H9 (cell line): ENCODE data around the gene TMEM183A. TPM values are rescaled to one million over a fixed set of nuclear protein-coding genes. Genes with fewer than 3 reads are reported as not detected.

ENCODE experiments used
- DNase-seq: peaks from one replicate; pipeline ENCODE4 v3.0.0-alpha.2; 2017
- H2AFZ ChIP-seq: one replicate; pipeline ENCODE4 v1.6.1; 2013; ENCODE audit warnings: mild to moderate bottlenecking, low read length, control low read depth, moderate library complexity
- H2AK5ac ChIP-seq: 2 replicates; pipeline ENCODE4 v1.6.1; 2013; ENCODE audit warnings: low read length, control low read depth, mixed read lengths; ENCODE audit not compliant: insufficient read length
- H2BK120ac ChIP-seq: one replicate; pipeline ENCODE4 v1.6.1; 2013; ENCODE audit warnings: low read depth, mild to moderate bottlenecking, low read length, control low read depth, inconsistent platforms; ENCODE audit not compliant: poor library complexity, severe bottlenecking
- H2BK12ac ChIP-seq: 2 replicates; pipeline ENCODE4 v1.6.1; 2013; ENCODE audit warnings: low read length, control low read depth, mixed read lengths, low read depth; ENCODE audit not compliant: insufficient read length
- H2BK15ac ChIP-seq: 2 replicates; pipeline ENCODE4 v1.6.1; 2013; ENCODE audit warnings: low read depth, low read length, control low read depth
- H2BK20ac ChIP-seq: one replicate; pipeline ENCODE4 v1.6.1; 2013; ENCODE audit warnings: low read depth, mild to moderate bottlenecking, low read length, control low read depth, inconsistent platforms; ENCODE audit not compliant: poor library complexity, severe bottlenecking
- H2BK5ac ChIP-seq: 2 replicates; pipeline ENCODE4 v1.6.1; 2013; ENCODE audit warnings: low read length, control low read depth, mixed read lengths; ENCODE audit not compliant: insufficient read length
- H3K14ac ChIP-seq: 2 replicates; pipeline ENCODE4 v1.6.1; 2013; ENCODE audit warnings: low read length, control low read depth; ENCODE audit not compliant: insufficient read depth
- H3K18ac ChIP-seq: 2 replicates; pipeline ENCODE4 v1.6.1; 2013; ENCODE audit warnings: low read depth, mild to moderate bottlenecking, mixed read lengths, low read length, control low read depth; ENCODE audit not compliant: insufficient read length
- H3K23ac ChIP-seq: 2 replicates; pipeline ENCODE4 v1.6.1; 2013; ENCODE audit warnings: low read length, control low read depth, mixed read lengths, low read depth; ENCODE audit not compliant: insufficient read length
- H3K23me2 ChIP-seq: 2 replicates; pipeline ENCODE4 v1.6.1; 2013; ENCODE audit warnings: low read depth, mild to moderate bottlenecking, mixed read lengths, low read length, control low read depth; ENCODE audit not compliant: insufficient read length, poor library complexity, severe bottlenecking
- H3K27ac ChIP-seq: 2 replicates; pipeline ENCODE4 v1.5.1; 2013; ENCODE audit warnings: low read length, control low read depth, mixed read lengths, low read depth; ENCODE audit not compliant: insufficient read length
- H3K27me3 ChIP-seq: 2 replicates; pipeline ENCODE4 v1.6.1; 2013; ENCODE audit warnings: low read length, control low read depth, inconsistent platforms; ENCODE audit not compliant: insufficient read depth
- H3K4ac ChIP-seq: 2 replicates; pipeline ENCODE4 v1.6.1; 2013; ENCODE audit warnings: low read depth, mild to moderate bottlenecking, control low read depth, inconsistent platforms, low read length, moderate library complexity
- H3K4me1 ChIP-seq: 2 replicates; pipeline ENCODE4 v1.6.1; 2013; ENCODE audit warnings: low read length, control low read depth, inconsistent platforms; ENCODE audit not compliant: insufficient read depth
- H3K4me2 ChIP-seq: 2 replicates; pipeline ENCODE4 v1.6.1; 2013; ENCODE audit warnings: low read length, control low read depth, mixed read lengths; ENCODE audit not compliant: insufficient read length, insufficient read depth
- H3K56ac ChIP-seq: 2 replicates; pipeline ENCODE4 v1.6.1; 2013; ENCODE audit warnings: low read depth, mild to moderate bottlenecking, mixed read lengths, low read length, control low read depth; ENCODE audit not compliant: insufficient read length
- H3K79me1 ChIP-seq: 2 replicates; pipeline ENCODE4 v1.6.1; 2013; ENCODE audit warnings: low read depth, mild to moderate bottlenecking, moderate library complexity, low read length, control low read depth, inconsistent platforms; ENCODE audit not compliant: insufficient read depth, poor library complexity, severe bottlenecking
- H3K79me2 ChIP-seq: 2 replicates; pipeline ENCODE4 v1.6.1; 2013; ENCODE audit warnings: low read length, control low read depth, inconsistent platforms; ENCODE audit not compliant: insufficient read depth
- H3K9ac ChIP-seq: 2 replicates; pipeline ENCODE4 v1.6.1; 2013; ENCODE audit warnings: low read length, control low read depth, mixed read lengths; ENCODE audit not compliant: insufficient read length; ENCODE audit errors: extremely low read depth
- H3K9me3 ChIP-seq: one replicate; pipeline ENCODE4 v1.6.1; 2013; ENCODE audit warnings: low read depth, low read length, inconsistent platforms; ENCODE audit not compliant: control insufficient read depth
- H3T11ph ChIP-seq: one replicate; pipeline ENCODE4 v1.6.1; 2013; ENCODE audit warnings: mild to moderate bottlenecking, low read length, control low read depth, inconsistent platforms
- H4K20me1 ChIP-seq: one replicate; pipeline ENCODE4 v1.6.1; 2013; ENCODE audit not compliant: control insufficient read depth, insufficient read length, insufficient read depth
- H4K5ac ChIP-seq: 2 replicates; pipeline ENCODE4 v1.6.1; 2013; ENCODE audit warnings: low read depth, mild to moderate bottlenecking, mixed read lengths, low read length, control low read depth; ENCODE audit not compliant: insufficient read length
- H4K8ac ChIP-seq: replicated peaks from 2 replicates; pipeline ENCODE4 v1.6.1; 2013; ENCODE audit warnings: low read length, control low read depth, mixed read lengths, low read depth; ENCODE audit not compliant: insufficient read length
- H4K91ac ChIP-seq: 2 replicates; pipeline ENCODE4 v1.6.1; 2013; ENCODE audit warnings: low read depth, mild to moderate bottlenecking, moderate library complexity, mixed read lengths, low read length, control low read depth; ENCODE audit not compliant: insufficient read length
- H3K27ac Mint-ChIP-seq, 3 experiments: 2 replicates in 2 of 3; 3 replicates in 1 of 3; pipeline ENCODE4 v1.8.0; 2020 to 2021; ENCODE audit warnings: mixed read lengths in 3 of 3, mild to moderate bottlenecking in 1 of 3, moderate library complexity in 1 of 3
- H3K27me3 Mint-ChIP-seq: 2 replicates; pipeline ENCODE4 v1.8.0; 2021; ENCODE audit warnings: low read depth, mild to moderate bottlenecking, moderate library complexity, mixed read lengths
- H3K36me3 Mint-ChIP-seq, 3 experiments: 2 replicates in 2 of 3; 3 replicates in 1 of 3; pipeline ENCODE4 v1.8.0; 2020 to 2021; ENCODE audit warnings: low read depth in 3 of 3, mixed read lengths in 3 of 3; ENCODE audit not compliant: insufficient read depth in 1 of 3
- H3K4me1 Mint-ChIP-seq, 2 experiments: 2 replicates each; pipeline ENCODE4 v1.8.0; 2020; ENCODE audit warnings: mixed read lengths in 2 of 2
- H3K4me3 Mint-ChIP-seq, 2 experiments: 2 replicates in 1 of 2; 3 replicates in 1 of 2; pipeline ENCODE4 v1.8.0; 2020 to 2021; ENCODE audit warnings: mild to moderate bottlenecking in 2 of 2, mixed read lengths in 2 of 2, moderate library complexity in 1 of 2
- H3K9me3 Mint-ChIP-seq, 2 experiments: 2 replicates in 1 of 2; 3 replicates in 1 of 2; pipeline ENCODE4 v1.8.0; 2020; ENCODE audit warnings: mild to moderate bottlenecking in 2 of 2, mixed read lengths in 2 of 2, moderate library complexity in 1 of 2
- WGBS: extraction: QIAGEN DNeasy Blood & Tissue Kit; methylation state at CpG from one replicate; pipeline ENCODE4 v1.1.7; 2013; ENCODE audit warnings: missing lambda C conversion rate, low lambda C conversion rate, mixed read lengths; ENCODE audit not compliant: insufficient read length; ENCODE audit errors: extremely low coverage; 5-methylcytosine and 5-hydroxymethylcytosine counted together
- total RNA-seq: library from RNA; stranded (reverse); gene quantifications from 2 replicates; pipeline ENCODE4 v1.2.1, GENCODE V29; 2021
- TF ChIP-seq, protein P1 (sequence below): fragments of 200-600 bp; sonication (generic); conservative IDR thresholded peaks from 3 replicates; pipeline ENCODE4 v1.8.0; 2021; ENCODE audit warnings: antibody characterized with exemption, mild to moderate bottlenecking

Gene TMEM183A
- total RNA-seq, 1 experiment from 2014 or later: 93.4 TPM

DNA sequence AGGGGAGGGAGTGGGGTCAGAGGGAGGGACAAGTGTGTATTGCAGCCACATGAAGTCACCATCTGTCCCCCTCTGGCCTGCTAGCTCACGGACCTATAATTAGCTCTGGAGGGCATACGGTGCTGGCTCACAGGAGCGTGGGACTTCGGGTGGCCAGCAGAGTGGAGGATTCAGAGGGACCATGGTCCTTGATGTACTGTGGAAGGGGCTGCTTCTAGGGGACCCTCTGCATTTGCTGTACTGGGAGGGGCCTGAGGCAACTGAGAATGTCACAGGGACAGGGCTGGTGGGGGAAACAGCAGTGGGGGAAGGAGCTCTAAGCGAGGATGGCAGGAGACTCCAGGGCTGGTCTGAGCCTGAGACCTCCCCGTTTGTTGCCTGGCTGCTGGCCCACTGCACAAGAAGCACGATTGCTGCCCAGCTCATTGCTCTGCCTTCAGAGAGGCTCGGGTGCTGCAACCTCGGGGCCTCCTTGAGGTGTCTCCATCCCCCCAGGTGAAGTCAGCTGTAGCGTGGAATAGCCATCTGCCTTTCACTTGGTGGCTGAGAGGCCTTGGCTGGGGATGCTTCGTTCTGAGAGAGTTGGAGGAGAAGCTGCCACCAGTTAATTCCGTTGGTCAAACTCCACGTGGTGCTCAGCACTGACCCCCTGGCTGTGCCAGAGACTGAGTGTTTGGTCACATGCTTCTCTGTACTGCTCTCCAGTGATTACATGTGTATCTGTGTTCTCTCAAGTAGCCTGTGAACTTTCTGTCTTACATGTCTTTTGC, 21.8 kb downstream of the TMEM183A start:
- Histone ChIP-seq H4K8ac (no peak overlapping the region), H3K9ac (no peak overlapping the region), H3T11ph (no peak overlapping the region), H2AK5ac (no peak overlapping the region), H3K79me2 (no peaks in the 10 kb centered on the region), H3K4me2 (no peak overlapping the region), H3K18ac (no peak overlapping the region), H4K5ac (no peak overlapping the region), H3K79me1 (no peaks in the 10 kb centered on the region), H2BK12ac (no peak overlapping the region), H3K27ac (no peak overlapping the region), H2AFZ (no peak overlapping the region), H3K4ac (no peak overlapping the region), H2BK120ac (no peak overlapping the region), H2BK5ac (no peak overlapping the region), H3K14ac (no peak overlapping the region; the same call in 1 of the 2 replicates), H4K20me1 (peaks cover 2% of the 10 kb centered on the region), H3K23ac (no peak overlapping the region), H2BK20ac (no peak overlapping the region), H3K9me3 (no peaks in the 10 kb centered on the region), H3K23me2 (peaks cover 7% of the 10 kb centered on the region), H4K91ac (no peak overlapping the region), H3K4me1 (no peaks in the 10 kb centered on the region), H3K56ac (no peak overlapping the region), H2BK15ac (no peak overlapping the region), H3K27me3 (peaks cover 12% of the 10 kb centered on the region; the same call in 1 of the 2 replicates)
- H3K27ac Mint-ChIP-seq: no peak overlapping the region
- no CpG with 5 or more reads among the region's 13 CpGs for WGBS
- peaks cover 0 to 8% of the 10 kb centered on the region in 2 experiments; a peak in 1 of 5 replicates for H3K9me3 Mint-ChIP-seq
- TF ChIP-seq, protein P1, sequence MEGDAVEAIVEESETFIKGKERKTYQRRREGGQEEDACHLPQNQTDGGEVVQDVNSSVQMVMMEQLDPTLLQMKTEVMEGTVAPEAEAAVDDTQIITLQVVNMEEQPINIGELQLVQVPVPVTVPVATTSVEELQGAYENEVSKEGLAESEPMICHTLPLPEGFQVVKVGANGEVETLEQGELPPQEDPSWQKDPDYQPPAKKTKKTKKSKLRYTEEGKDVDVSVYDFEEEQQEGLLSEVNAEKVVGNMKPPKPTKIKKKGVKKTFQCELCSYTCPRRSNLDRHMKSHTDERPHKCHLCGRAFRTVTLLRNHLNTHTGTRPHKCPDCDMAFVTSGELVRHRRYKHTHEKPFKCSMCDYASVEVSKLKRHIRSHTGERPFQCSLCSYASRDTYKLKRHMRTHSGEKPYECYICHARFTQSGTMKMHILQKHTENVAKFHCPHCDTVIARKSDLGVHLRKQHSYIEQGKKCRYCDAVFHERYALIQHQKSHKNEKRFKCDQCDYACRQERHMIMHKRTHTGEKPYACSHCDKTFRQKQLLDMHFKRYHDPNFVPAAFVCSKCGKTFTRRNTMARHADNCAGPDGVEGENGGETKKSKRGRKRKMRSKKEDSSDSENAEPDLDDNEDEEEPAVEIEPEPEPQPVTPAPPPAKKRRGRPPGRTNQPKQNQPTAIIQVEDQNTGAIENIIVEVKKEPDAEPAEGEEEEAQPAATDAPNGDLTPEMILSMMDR: no peak
- H3K4me1 Mint-ChIP-seq: peaks cover 18% of the 10 kb centered on the region in 2 experiments
- H3K27me3 Mint-ChIP-seq: peaks cover 38% of the 10 kb centered on the region
- no peak overlapping the region for H3K4me3 Mint-ChIP-seq
- DNase-seq: peak; percentile 21
- H3K36me3 Mint-ChIP-seq: peaks cover 12 to 22% (median 20%) of the 10 kb centered on the region in 3 experiments
